GM12872 (cell line): Measurements from ENCODE around the gene FGF5.

Experiments
- CTCF ChIP-seq: IDR thresholded peaks from 3 replicates; pipeline ENCODE4 v1.5.1; 2011; ENCODE audit warnings: low read depth, mild to moderate bottlenecking, low read length, moderate library complexity; ENCODE audit not compliant: insufficient read depth

The FGF5 gene

DNA sequence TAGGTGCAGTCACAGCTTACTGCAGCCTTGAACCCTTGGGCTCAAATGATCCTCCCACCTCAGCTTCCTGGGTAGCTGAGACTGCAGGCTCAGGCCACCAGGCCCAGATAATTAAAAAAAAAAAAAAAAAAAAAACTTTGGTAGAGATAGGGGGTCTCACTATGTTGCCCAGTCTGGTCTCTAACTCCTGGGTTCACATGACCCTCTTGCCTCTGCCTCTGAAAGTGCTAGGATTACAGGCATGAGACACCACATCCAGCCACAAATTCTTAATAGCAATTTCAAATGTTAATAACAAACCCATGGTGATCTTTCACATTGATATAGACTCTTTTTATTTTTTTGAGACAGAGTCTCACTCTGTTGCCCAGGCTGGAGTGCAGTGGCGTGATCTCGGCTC is 12.3 kb upstream of the FGF5 start:
- TF ChIP-seq CTCF, result no peak

DNA sequence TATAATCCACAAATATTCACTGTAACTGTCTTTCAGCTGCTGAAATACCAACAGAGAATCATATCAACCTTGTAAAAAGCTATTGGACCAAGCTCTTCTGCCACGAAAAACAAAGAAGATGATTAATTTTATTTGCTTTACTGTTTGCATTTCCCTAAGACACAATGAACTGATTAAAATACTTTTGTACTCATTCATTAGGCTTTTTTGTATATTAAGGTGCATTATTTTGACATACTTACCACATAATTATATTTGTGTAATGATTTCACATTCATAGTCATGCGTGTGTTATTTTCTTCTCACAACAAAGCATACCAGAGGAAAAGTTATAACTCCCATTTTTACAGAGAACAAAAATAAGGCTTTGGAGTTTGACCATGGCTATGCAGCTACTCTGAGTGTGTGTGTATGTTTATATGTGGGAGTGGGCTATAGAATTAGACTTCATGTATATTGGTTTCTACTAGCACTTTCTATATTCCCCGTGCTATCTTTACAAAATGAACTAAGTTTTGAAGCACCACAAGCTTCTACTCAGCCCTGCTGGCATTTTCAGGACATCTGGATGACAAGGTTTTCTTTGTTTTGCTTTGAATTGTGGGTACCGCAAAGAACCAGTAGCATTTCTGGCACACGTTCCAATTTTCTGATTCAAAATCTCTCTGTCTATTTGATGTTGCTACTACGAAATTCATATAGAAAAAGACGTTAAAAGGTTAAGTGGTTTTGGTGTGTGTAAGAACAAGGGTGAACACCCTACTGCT is 11.0 kb upstream of the FGF5 start:
- no peak for TF ChIP-seq CTCF

- TF ChIP-seq CTCF, result no peak
Observed at GRCh38 chr4:80257851-80258250, 8.6 kb upstream of the FGF5 start.

DNA sequence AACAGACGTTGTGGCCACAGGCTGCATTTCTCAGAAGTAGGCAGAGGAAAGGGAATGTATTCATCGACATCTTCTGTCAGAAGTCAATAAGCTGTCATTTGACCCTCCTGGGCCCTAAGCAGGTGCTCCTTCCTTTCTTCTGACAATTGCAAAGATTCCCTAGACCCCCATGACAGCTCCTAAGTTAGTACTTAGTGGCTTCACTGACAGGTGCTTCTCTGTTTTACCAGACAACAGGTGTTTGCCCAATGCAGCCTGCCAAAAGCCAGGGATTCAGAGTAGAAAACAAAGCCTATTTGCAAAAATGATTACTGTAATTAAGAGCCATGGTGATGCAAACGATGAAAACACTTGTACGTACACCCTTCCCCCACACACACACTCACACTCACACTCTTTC is 7.5 kb upstream of the FGF5 start:
- no peak for TF ChIP-seq CTCF

GRCh38 chr4:80259817-80260216 is 6.6 kb upstream of the FGF5 start:
- no peak for TF ChIP-seq CTCF

DNA sequence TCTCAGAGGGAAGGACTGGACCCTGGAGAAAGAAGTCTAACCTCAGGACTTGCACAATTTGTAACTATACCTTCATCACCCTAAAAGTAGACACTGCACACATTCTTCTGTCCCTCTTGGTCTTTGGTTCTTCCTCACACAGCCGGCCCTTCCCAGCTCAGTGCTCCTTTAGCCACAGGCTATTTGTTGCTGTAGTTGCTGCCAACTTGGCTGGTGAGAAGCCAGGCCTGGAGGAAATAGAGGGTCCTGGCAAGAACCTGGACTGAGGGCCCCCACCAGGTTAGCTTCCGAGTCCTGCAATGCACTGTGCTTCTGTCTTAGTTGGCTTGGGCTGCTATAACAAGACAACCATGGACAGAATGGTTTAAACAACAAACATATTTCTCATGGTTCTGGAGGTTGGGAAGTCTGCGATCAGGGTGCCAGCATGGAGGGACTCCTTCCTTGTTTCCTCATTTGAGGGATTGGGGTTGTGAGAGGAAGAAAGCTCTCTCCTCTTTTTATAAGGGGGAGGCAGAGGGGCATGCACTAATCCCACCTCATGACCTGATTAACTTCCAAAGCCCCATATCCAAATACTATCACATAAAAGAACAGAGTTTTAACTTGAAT is 4.4 kb upstream of the FGF5 start:
- no peak for TF ChIP-seq CTCF

GRCh38 chr4:80263541-80264351 is 2.7 kb upstream of the FGF5 start:
- TF ChIP-seq CTCF, result no peak
